ENCODE data around the gene BEX4. TPM values are rescaled to one million over a fixed set of nuclear protein-coding genes. Genes with fewer than 3 reads are reported as not detected.

The BEX4 gene
- total RNA-seq, 6 experiments from 2014 or later, result 0.19 to 1.4 (median 0.32) TPM

GRCh38 chrX:103256651-103257050 lies 41.7 kb downstream of the BEX4 start:
- Mint-ChIP-seq H3K27ac (no peak overlapping the region), H3K27me3 (ENCODE audit: insufficient read depth) (peaks cover 4% of the 10 kb centered on the region), H3K4me1 (ENCODE audit: low read depth) (peaks cover 23% of the 10 kb centered on the region)

GRCh38 chrX:103258275-103258674 lies 43.4 kb downstream of the BEX4 start:
- Mint-ChIP-seq H3K9me3 (no peaks in the 10 kb centered on the region), H3K36me3 (ENCODE audit: low read depth) (peaks cover 16% of the 10 kb centered on the region), H3K4me1 (ENCODE audit: low read depth) (peaks cover 23% of the 10 kb centered on the region), H3K27me3 (ENCODE audit: insufficient read depth) (peaks cover 4% of the 10 kb centered on the region), H3K27ac (no peak overlapping the region), H3K4me3 (no peak overlapping the region)
- no peak for DNase-seq
- TF ChIP-seq, protein P1, sequence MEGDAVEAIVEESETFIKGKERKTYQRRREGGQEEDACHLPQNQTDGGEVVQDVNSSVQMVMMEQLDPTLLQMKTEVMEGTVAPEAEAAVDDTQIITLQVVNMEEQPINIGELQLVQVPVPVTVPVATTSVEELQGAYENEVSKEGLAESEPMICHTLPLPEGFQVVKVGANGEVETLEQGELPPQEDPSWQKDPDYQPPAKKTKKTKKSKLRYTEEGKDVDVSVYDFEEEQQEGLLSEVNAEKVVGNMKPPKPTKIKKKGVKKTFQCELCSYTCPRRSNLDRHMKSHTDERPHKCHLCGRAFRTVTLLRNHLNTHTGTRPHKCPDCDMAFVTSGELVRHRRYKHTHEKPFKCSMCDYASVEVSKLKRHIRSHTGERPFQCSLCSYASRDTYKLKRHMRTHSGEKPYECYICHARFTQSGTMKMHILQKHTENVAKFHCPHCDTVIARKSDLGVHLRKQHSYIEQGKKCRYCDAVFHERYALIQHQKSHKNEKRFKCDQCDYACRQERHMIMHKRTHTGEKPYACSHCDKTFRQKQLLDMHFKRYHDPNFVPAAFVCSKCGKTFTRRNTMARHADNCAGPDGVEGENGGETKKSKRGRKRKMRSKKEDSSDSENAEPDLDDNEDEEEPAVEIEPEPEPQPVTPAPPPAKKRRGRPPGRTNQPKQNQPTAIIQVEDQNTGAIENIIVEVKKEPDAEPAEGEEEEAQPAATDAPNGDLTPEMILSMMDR (IDR thresholded peaks at IDR 0.05), result no peak

More at GRCh38 chrX:103256651-103257050, 41.7 kb downstream of the BEX4 start:
- Mint-ChIP-seq H3K4me3 (no peak overlapping the region), H3K36me3 (ENCODE audit: low read depth) (peaks cover 17% of the 10 kb centered on the region), H3K9me3 (no peaks in the 10 kb centered on the region)
- DNase-seq, result no peak
- TF ChIP-seq, protein P1 (IDR thresholded peaks at IDR 0.05), result no peak

Other genes with a start within 250 kb of the BEX4 start
- gene BEX1, start 150.9 kb upstream of the BEX4 start, total RNA-seq (2021; fragmentation: NEBNext Ultra II Directional; extraction: Animal tissue kit (Norgen Biotek cat#: 25700)), result not detected
- 1 to 10 TPM in 4 of 6 experiments, under 1 TPM in 2; 0.54 to 4.2 (median 1.1) TPM for gene NXF3, start 122.0 kb upstream of the BEX4 start, total RNA-seq (2021; fragmentation: NEBNext Ultra II Directional; extraction: Animal tissue kit (Norgen Biotek cat#: 25700))
- 10 to 100 TPM; 65.0 to 81.7 (median 74.0) TPM for gene TCEAL8, start 40.0 kb downstream of the BEX4 start, total RNA-seq (2021; fragmentation: NEBNext Ultra II Directional; extraction: Animal tissue kit (Norgen Biotek cat#: 25700))
- gene TCEAL5, start 61.6 kb downstream of the BEX4 start, total RNA-seq (2021; fragmentation: NEBNext Ultra II Directional; extraction: Animal tissue kit (Norgen Biotek cat#: 25700)), result not detected
- not detected for gene BEX2, start 95.9 kb downstream of the BEX4 start, total RNA-seq (2021; fragmentation: NEBNext Ultra II Directional; extraction: Animal tissue kit (Norgen Biotek cat#: 25700))
- gene TCEAL7, start 115.1 kb downstream of the BEX4 start, total RNA-seq (2021; fragmentation: NEBNext Ultra II Directional; extraction: Animal tissue kit (Norgen Biotek cat#: 25700)), result 10 to 100 TPM; 12.3 to 17.5 (median 16.0) TPM
- gene TCEAL9, start 141.4 kb downstream of the BEX4 start, total RNA-seq (2021; fragmentation: NEBNext Ultra II Directional; extraction: Animal tissue kit (Norgen Biotek cat#: 25700)), result 10 to 100 TPM; 77.3 to 99.9 (median 83.0) TPM
- gene BEX3, start 161.4 kb downstream of the BEX4 start, total RNA-seq (2021; fragmentation: NEBNext Ultra II Directional; extraction: Animal tissue kit (Norgen Biotek cat#: 25700)), result 100 to 1,000 TPM; 251 to 325 (median 291) TPM